NT2/D1 (cell line): ENCODE measurements around the gene TSPOAP1.

Experiments used
- SUZ12 ChIP-seq: IDR thresholded peaks from 2 replicates; pipeline ENCODE4 v1.6.1; 2011; ENCODE audit not compliant: insufficient read length, insufficient read depth; ENCODE audit errors: extremely low read depth
- YY1 ChIP-seq: IDR thresholded peaks from 2 replicates; pipeline ENCODE4 v1.6.1; 2011; ENCODE audit not compliant: insufficient read length, insufficient read depth
- ZNF274 ChIP-seq: IDR thresholded peaks from 2 replicates; pipeline ENCODE4 v1.6.1; 2011; ENCODE audit warnings: mild to moderate bottlenecking, low read depth, low read length

- TF ChIP-seq YY1 (no peak), ZNF274 (no peak), SUZ12 (no peak)
Measured at GRCh38 chr17:58268774-58269556, 59.6 kb downstream of the TSPOAP1 start.
